ENCODE results near the gene C2CD2L.

C2CD2L gene

GRCh38 chr11:119149786-119150275 lies 42.7 kb downstream of the C2CD2L start:
- DNase-seq (ENCODE audit: low spot score), result no peak
- TF ChIP-seq, protein P1, sequence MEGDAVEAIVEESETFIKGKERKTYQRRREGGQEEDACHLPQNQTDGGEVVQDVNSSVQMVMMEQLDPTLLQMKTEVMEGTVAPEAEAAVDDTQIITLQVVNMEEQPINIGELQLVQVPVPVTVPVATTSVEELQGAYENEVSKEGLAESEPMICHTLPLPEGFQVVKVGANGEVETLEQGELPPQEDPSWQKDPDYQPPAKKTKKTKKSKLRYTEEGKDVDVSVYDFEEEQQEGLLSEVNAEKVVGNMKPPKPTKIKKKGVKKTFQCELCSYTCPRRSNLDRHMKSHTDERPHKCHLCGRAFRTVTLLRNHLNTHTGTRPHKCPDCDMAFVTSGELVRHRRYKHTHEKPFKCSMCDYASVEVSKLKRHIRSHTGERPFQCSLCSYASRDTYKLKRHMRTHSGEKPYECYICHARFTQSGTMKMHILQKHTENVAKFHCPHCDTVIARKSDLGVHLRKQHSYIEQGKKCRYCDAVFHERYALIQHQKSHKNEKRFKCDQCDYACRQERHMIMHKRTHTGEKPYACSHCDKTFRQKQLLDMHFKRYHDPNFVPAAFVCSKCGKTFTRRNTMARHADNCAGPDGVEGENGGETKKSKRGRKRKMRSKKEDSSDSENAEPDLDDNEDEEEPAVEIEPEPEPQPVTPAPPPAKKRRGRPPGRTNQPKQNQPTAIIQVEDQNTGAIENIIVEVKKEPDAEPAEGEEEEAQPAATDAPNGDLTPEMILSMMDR (IDR thresholded peaks at IDR 0.05; ENCODE audit: extremely low read depth, missing control alignments), result no peak

GRCh38 chr11:119152043-119152442 lies 44.9 kb downstream of the C2CD2L start:
- TF ChIP-seq, protein P1 (IDR thresholded peaks at IDR 0.05; ENCODE audit: extremely low read depth, missing control alignments), result no peak
- DNase-seq (ENCODE audit: low spot score), result no peak

DNA sequence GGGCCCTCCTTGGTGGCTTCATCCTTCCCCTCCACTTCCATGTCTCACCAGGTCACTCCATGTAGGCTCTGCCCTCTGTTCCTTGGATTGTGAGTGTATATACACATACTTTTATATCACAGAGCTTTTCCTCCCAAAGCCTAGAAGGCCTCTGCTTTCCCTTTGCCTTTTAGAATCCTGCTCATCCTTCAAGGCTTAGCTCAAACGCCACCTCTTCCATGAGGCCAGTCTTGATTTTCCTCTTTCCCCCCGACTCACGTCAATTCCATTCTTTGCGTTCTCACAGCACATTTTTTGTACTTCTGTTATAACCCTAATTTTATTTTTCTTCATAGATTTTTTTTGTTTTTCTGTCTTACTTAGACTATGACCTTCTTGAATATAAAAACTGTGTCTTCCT lies 45.5 kb downstream of the C2CD2L start:
- TF ChIP-seq, protein P1 (IDR thresholded peaks at IDR 0.05; ENCODE audit: extremely low read depth, missing control alignments), result no peak

GRCh38 chr11:119153049-119153818 lies 46.1 kb downstream of the C2CD2L start:
- no peak for DNase-seq (ENCODE audit: low spot score)
- TF ChIP-seq, protein P1 (IDR thresholded peaks at IDR 0.05; ENCODE audit: extremely low read depth, missing control alignments), result no peak

More for the DNA sequence above, 45.5 kb downstream of the C2CD2L start:
- DNase-seq (ENCODE audit: low spot score), result no peak

DNA sequence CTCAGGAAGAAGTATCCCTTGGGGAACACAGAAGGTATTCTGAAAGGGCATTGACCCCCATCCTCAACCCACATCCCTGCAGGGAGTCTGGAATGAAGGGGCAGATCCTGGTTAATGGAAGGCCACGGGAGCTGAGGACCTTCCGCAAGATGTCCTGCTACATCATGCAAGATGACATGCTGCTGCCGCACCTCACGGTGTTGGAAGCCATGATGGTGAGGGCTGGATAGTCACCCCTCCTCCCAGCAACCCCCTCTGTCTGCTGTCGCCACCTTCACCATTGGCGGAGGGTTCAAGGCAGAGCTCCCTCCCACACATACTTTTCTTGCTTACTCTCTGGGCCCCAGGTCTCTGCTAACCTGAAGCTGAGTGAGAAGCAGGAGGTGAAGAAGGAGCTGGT lies 47.0 kb downstream of the C2CD2L start:
- TF ChIP-seq, protein P1 (IDR thresholded peaks at IDR 0.05; ENCODE audit: extremely low read depth, missing control alignments), result no peak
- DNase-seq (ENCODE audit: low spot score), result no peak

GRCh38 chr11:119155733-119156492 lies 48.8 kb downstream of the C2CD2L start:
- TF ChIP-seq, protein P1 (IDR thresholded peaks at IDR 0.05; ENCODE audit: extremely low read depth, missing control alignments), result no peak
- no peak for DNase-seq (ENCODE audit: low spot score)

DNA sequence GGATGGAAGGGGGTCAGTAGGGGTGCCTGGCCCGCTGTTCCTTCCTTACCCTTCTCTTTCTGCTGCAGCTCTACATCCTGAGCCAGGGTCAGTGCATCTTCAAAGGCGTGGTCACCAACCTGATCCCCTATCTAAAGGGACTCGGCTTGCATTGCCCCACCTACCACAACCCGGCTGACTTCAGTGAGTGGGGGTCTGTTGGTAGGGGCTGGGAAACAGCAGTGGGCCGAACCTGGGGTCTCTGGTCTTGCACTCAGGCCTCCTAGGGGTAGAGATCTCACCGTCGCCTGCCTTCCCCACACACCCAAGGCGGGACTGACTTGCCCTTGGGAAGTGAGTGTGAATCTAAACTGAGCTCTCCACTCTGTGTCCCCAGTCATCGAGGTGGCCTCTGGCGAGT lies 49.4 kb downstream of the C2CD2L start:
- no peak for DNase-seq (ENCODE audit: low spot score)
- TF ChIP-seq, protein P1 (IDR thresholded peaks at IDR 0.05; ENCODE audit: extremely low read depth, missing control alignments), result no peak
